ENCODE measurements around the gene SLC13A3.

Gene SLC13A3

GRCh38 chr20:46520976-46521579, 130.2 kb downstream of the SLC13A3 start:
- no peak for DNase-seq (ENCODE audit: low read depth)

GRCh38 chr20:46520540-46520939, 130.7 kb downstream of the SLC13A3 start:
- no peak for DNase-seq (ENCODE audit: low read depth)

DNA sequence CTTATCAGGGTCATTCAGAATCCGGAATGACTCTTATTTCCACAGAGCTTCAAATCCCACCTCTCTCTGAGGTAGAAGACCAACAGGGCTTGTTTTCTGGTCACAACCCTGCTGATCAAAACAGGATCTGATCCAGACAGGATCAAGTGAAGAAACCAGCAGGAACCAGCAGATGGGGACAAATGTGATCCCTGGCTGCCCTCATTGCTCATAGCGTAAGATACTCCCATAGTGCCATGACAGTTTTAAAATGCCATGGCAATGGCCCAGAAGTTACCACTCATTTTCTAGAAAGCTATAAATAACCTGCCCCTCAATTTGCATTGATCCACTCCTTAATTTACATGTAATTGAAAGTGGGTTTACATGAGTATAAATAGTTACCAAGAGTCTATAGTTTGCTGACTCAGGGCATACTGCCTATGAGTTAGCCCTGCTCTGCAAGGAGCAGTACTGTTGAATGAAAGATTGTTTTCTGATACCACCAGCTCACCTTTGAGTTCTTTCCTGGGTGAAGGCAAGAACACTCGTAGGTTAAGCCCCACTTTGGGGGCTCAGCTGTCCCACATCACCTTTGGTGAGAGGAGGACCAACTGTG, 131.7 kb downstream of the SLC13A3 start:
- DNase-seq (ENCODE audit: low read depth): no peak

DNA sequence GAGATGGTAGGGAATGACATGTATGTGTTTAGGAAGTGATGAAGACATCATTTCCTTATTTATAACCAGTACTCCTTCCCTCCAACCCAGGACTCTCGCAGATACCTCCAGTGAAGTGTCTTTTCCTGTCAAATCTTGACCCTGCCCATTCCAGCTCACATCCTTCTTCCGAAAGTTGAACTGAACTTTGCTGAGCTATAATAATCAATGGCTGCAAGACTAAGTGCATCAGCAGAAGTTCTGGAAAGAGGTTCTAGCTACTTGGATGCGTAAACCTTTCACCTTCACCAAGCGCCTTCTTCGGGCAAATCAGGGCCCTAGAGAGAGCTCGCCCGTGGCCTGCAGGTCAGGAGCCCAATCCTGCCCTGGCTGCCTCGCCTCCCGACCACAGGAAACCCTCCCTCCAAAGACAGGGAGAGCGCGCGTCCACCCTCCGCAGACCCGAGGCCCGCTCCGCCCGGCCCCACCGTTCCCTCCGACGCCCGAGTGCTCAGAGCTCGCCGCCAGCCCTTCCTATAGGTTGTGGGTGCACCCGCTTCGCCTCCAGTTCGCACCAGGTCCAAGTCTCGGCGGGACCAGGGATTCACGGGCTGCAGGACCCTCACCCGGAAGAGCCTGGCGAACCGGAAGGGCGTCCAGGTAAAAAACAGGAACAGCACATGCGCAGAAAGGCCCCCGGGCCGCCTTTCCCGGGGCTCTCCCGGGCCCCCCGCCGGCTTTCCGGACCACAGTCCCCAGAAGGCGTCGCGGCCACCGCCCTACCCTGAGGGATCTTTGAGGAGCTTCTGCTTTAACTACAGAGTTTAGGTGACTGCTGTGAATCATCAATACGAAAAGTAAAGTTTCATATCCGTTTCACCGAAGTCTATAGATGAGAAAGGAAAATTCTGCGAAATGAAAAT, 138.1 kb downstream of the SLC13A3 start, which contains the start of gene ZNF334:
Gene ZNF334 (minus strand): TSS at position 617 of the 902 bp plus-strand sequence. CDS start 1,457 bp downstream, outside the sequence.
- peak; percentile 22 for DNase-seq (ENCODE audit: low read depth)

DNA sequence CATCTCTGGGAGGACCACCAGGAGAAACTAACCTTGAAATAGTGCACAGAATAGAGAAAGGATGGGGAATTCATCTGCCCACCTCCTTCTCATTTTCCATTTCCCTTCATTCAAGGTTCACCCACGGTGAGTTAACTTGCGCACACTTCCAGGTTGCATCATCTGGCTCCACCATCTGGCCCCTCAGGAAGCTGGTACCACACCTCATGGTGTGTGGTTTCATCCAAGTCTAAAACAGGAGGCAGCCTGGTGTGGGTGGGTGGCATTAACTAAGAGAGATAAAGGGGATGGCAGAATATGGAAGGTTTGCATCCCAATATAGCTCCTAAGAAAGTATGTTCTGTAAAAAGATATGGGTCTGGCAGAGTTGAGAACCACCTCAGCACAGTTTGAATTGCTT, 141.7 kb downstream of the SLC13A3 start:
- no peak for DNase-seq (ENCODE audit: low read depth)
